SK-MEL-5 (cell line): ENCODE measurements around the gene TOMM6. TPM values are rescaled to one million over a fixed set of nuclear protein-coding genes. Genes with fewer than 3 reads are reported as not detected.
"Not testable (repeated sequence)": the region's sequence is repeated elsewhere in the genome, so short reads cannot be mapped to it uniquely, and the experiment has no call there.

Experiments used
- DNase-seq: peaks from one replicate; pipeline ENCODE4 v3.0.0-alpha.2; 2016; ENCODE audit warnings: low read depth, low spot score
- in situ Hi-C: cut with HindIII; loops from 2 replicates; pipeline ENCODE4 v1.10.0; 2016; ENCODE audit warnings: low sequenced_read_pairs, high pct_unique_total_duplicates, low pct_unique_long_range_greater_than_20kb
- total RNA-seq: library from RNA; depleted of rRNA; stranded (reverse); fragments of >200 nt; shearing (Covaris generic); gene quantifications from 2 replicates; pipeline ENCODE4 v1.2.3, GENCODE V29; 2014

TOMM6 gene
- total RNA-seq, 1 experiment from 2014 or later: 164 TPM

GRCh38 chr6:41805830-41806774 is 18.6 kb downstream of the TOMM6 start:
- in situ Hi-C loops: no loop called here
- no peak for DNase-seq

- in situ Hi-C loops: no loop called here
- DNase-seq: no peak
These were observed 23.6 kb downstream of the TOMM6 start for GRCh38 chr6:41811095-41811494.

- DNase-seq, in situ Hi-C loops: not testable (repeated sequence)
These were observed 24.5 kb downstream of the TOMM6 start for GRCh38 chr6:41811946-41812345.

- no peak for DNase-seq
- in situ Hi-C loops: no loop called here
These were observed 26.0 kb downstream of the TOMM6 start for GRCh38 chr6:41813469-41813868.

- no peak for DNase-seq
- in situ Hi-C loops: no loop called here
These were observed 26.5 kb downstream of the TOMM6 start for GRCh38 chr6:41813956-41814355.

- in situ Hi-C loops: no loop called here
- DNase-seq: no peak
These were observed 27.1 kb downstream of the TOMM6 start for GRCh38 chr6:41814629-41815028.

- in situ Hi-C loops: no loop called here
- no peak for DNase-seq
These were observed 28.1 kb downstream of the TOMM6 start for GRCh38 chr6:41815587-41815986.

- no peak for DNase-seq
- in situ Hi-C loops: no loop called here
These were observed 31.0 kb downstream of the TOMM6 start for GRCh38 chr6:41818271-41819054.

- in situ Hi-C loops: no loop called here
- DNase-seq: no peak
These were observed 33.8 kb downstream of the TOMM6 start for GRCh38 chr6:41821266-41821665.

- no peak for DNase-seq
- in situ Hi-C loops: no loop called here
These were observed 34.5 kb downstream of the TOMM6 start for GRCh38 chr6:41822021-41822420.

- in situ Hi-C loops: no loop called here
These were observed 35.7 kb downstream of the TOMM6 start for GRCh38 chr6:41823178-41823577.

GRCh38 chr6:41824571-41825569 is 37.4 kb downstream of the TOMM6 start:
- DNase-seq: no peak
- in situ Hi-C loops: no loop called here

More at GRCh38 chr6:41823178-41823577, 35.7 kb downstream of the TOMM6 start:
- DNase-seq: no peak

- in situ Hi-C loops: no loop called here
- DNase-seq: no peak
These were observed 39.0 kb downstream of the TOMM6 start for GRCh38 chr6:41826343-41827022.

GRCh38 chr6:41832263-41832662 is 44.8 kb downstream of the TOMM6 start:
- DNase-seq: no peak
- in situ Hi-C loops: no loop called here

GRCh38 chr6:41836022-41836659 is 48.6 kb downstream of the TOMM6 start:
- DNase-seq: peak; percentile 40
- in situ Hi-C loops: no loop called here

GRCh38 chr6:41836660-41837052 is 49.2 kb downstream of the TOMM6 start:
- DNase-seq: no peak
- in situ Hi-C loops: no loop called here
